Natural killer cell (primary cell): Measurements from ENCODE around the gene GABBR2. TPM values are rescaled to one million over a fixed set of nuclear protein-coding genes. Genes with fewer than 3 reads are reported as not detected.

Experiments
- ATAC-seq, 3 donors: fragments of 150-1000 bp in 2 of 3; fragments of 200-7000 bp in 1 of 3; cut with Tn5 transposase; 1 replicate in 1 of 3; 2 replicates in 2 of 3; pipeline ENCODE4 v1.10.0; 2021; ENCODE audit warnings: mild to moderate bottlenecking in 2 of 3, moderate library complexity in 2 of 3
- DNase-seq, 2 donors: peaks; one replicate each; pipeline versions ENCODE4 v3.0.0 to v3.0.0-alpha.2; 2013 to 2021; ENCODE audit warnings: mixed read lengths in 1 of 2
- H3K27ac ChIP-seq: one replicate; pipeline ENCODE4 v1.5.1; 2013; ENCODE audit warnings: mild to moderate bottlenecking, low read length
- H3K27me3 ChIP-seq: one replicate; pipeline ENCODE4 v1.6.1; 2013; ENCODE audit warnings: low read length; ENCODE audit not compliant: control insufficient read depth, insufficient read depth
- H3K36me3 ChIP-seq: one replicate; pipeline ENCODE4 v1.6.1; 2013; ENCODE audit warnings: low read length; ENCODE audit not compliant: control insufficient read depth, insufficient read depth
- H3K4me1 ChIP-seq: one replicate; pipeline ENCODE4 v1.6.1; 2013; ENCODE audit warnings: low read length; ENCODE audit not compliant: control insufficient read depth, insufficient read depth
- H3K4me3 ChIP-seq: one replicate; pipeline ENCODE4 v1.5.1; 2013; ENCODE audit warnings: low read length
- H3K9me3 ChIP-seq: one replicate; pipeline ENCODE4 v1.6.1; 2013; ENCODE audit warnings: low read length; ENCODE audit not compliant: control insufficient read depth, insufficient read depth
- H3K27ac Mint-ChIP-seq, 2 donors: one replicate each; pipeline ENCODE4 v1.8.0; 2022; ENCODE audit warnings: mild to moderate bottlenecking in 2 of 2, mixed read lengths in 2 of 2, moderate library complexity in 1 of 2
- H3K27me3 Mint-ChIP-seq, 2 donors: one replicate each; pipeline ENCODE4 v1.8.0; 2022; ENCODE audit warnings: low read depth in 2 of 2, mixed read lengths in 2 of 2
- H3K36me3 Mint-ChIP-seq: one replicate; pipeline ENCODE4 v1.8.0; 2022; ENCODE audit warnings: mixed read lengths
- H3K4me1 Mint-ChIP-seq, 2 donors: one replicate each; pipeline ENCODE4 v1.8.0; 2022; ENCODE audit warnings: mixed read lengths in 2 of 2
- H3K4me3 Mint-ChIP-seq: one replicate; pipeline ENCODE4 v1.8.0; 2022; ENCODE audit warnings: mild to moderate bottlenecking, moderate library complexity, mixed read lengths
- H3K9me3 Mint-ChIP-seq, 2 donors: one replicate each; pipeline ENCODE4 v1.8.0; 2022; ENCODE audit warnings: mixed read lengths in 2 of 2
- WGBS: methylation state at CpG from one replicate; pipeline ENCODE4 v1.1.7; 2013; ENCODE audit warnings: missing lambda C conversion rate; ENCODE audit not compliant: insufficient coverage; 5-methylcytosine and 5-hydroxymethylcytosine counted together
- intact Hi-C: fragments of 100-400 bp; cut with micrococcal nuclease; formaldehyde crosslinking; loops from one replicate; pipeline ENCODE4 v1.14.2; 2022
- total RNA-seq, 4 donors: library from RNA; stranded (reverse); fragments of 120-200 nt in 1 of 4; gene quantifications; one replicate each; pipeline versions ENCODE4 v1.2.3 to v1.2.4, GENCODE V29; 2013 to 2022
- TF ChIP-seq, protein P1 (sequence below): fragments of 200-600 bp; IDR thresholded peaks from one replicate; pipeline ENCODE4 v1.8.0; 2022; ENCODE audit warnings: antibody characterized with exemption

GABBR2 gene
- total RNA-seq, 3 donors from 2014 or later (not counting 1 experiment from before 2014, with no cell fraction given), result not detected

DNA sequence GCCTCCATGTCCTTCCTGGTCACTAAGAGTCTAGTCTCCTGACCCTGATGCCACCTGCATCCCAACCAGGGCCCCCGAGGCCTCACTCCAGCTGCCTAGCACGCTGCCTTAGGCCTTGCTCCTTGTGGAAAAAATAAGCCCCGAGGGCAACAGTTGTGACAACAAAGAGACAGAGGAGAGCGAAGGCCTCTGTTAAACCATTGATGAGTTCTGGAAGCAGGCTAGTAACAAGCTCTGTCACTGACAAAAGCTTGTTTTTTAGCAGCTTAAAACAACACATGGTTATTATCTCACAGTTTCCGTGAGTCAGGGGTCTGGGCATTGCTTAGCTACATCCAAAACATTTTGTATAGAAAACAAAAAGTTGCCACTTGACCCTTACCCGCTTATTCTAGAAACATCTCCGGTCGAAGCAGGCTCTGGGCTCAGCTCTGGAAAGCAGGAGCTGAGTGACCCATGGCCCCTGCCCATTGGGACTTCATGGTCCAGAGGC, 405.1 kb downstream of the GABBR2 start:
- 88% methylated on average over 8 of the region's 8 CpGs for WGBS
- Mint-ChIP-seq H3K4me3 (no peak overlapping the region), H3K27ac (no peak overlapping the region), H3K9me3 (no peaks in the 10 kb centered on the region), H3K27me3 (peaks cover 0 to 12% of the 10 kb centered on the region in 2 donors), H3K4me1 (no peaks in the 10 kb centered on the region), H3K36me3 (no peaks in the 10 kb centered on the region)
- Histone ChIP-seq H3K27me3 (no peaks in the 10 kb centered on the region), H3K4me3 (no peak overlapping the region), H3K36me3 (no peaks in the 10 kb centered on the region), H3K4me1 (no peaks in the 10 kb centered on the region), H3K27ac (no peak overlapping the region), H3K9me3 (no peaks in the 10 kb centered on the region)
- intact Hi-C loops, result no loop called here
- TF ChIP-seq, protein P1, sequence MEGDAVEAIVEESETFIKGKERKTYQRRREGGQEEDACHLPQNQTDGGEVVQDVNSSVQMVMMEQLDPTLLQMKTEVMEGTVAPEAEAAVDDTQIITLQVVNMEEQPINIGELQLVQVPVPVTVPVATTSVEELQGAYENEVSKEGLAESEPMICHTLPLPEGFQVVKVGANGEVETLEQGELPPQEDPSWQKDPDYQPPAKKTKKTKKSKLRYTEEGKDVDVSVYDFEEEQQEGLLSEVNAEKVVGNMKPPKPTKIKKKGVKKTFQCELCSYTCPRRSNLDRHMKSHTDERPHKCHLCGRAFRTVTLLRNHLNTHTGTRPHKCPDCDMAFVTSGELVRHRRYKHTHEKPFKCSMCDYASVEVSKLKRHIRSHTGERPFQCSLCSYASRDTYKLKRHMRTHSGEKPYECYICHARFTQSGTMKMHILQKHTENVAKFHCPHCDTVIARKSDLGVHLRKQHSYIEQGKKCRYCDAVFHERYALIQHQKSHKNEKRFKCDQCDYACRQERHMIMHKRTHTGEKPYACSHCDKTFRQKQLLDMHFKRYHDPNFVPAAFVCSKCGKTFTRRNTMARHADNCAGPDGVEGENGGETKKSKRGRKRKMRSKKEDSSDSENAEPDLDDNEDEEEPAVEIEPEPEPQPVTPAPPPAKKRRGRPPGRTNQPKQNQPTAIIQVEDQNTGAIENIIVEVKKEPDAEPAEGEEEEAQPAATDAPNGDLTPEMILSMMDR, result no peak
- DNase-seq, result no peak
- no peak for ATAC-seq

DNA sequence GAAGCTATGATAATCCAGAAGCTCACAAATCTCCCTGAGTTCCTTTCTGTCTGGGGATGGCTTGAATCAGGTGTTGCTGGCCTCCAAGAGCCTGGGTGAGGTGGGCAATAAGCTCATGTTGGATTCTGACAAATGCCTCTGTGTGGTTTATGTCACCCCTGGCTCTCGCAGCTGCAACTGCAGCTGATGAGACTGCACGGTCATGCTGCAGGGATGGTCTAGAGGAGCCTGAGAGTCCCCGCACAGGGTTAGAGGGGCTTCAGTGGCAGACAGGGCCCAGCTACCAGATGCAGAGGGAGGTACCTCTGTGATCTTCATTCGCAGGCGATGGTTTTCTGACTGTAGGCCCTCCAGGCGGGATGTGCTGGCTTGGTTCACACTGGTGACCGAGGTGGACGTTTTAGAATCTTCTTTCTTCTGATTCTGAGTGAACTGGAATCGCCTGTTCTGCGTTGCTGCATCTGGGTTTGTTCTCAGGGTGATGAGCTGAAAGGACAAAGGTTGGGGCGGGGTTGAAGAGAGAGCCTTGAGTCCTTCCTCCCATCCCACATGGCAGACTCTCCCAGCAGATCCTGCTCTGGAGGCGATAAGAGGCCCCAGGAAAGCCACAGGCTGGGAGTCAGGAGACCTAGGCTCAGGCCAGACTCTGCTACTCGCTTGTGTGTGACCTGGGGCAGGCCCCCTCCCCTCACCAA, 405.6 kb downstream of the GABBR2 start:
- ATAC-seq (no peak), DNase-seq (no peak)
- Histone ChIP-seq H3K27me3 (no peaks in the 10 kb centered on the region), H3K4me1 (no peaks in the 10 kb centered on the region), H3K9me3 (no peaks in the 10 kb centered on the region), H3K27ac (no peak overlapping the region), H3K36me3 (no peaks in the 10 kb centered on the region), H3K4me3 (no peak overlapping the region)
- Mint-ChIP-seq H3K4me1 (no peaks in the 10 kb centered on the region), H3K27ac (no peak overlapping the region), H3K36me3 (no peaks in the 10 kb centered on the region), H3K4me3 (no peak overlapping the region), H3K9me3 (no peaks in the 10 kb centered on the region), H3K27me3 (peaks cover 0 to 7% of the 10 kb centered on the region in 2 donors)
- intact Hi-C loops, result no loop called here
- TF ChIP-seq, protein P1, result no peak
- 88% methylated on average over 13 of the region's 13 CpGs for WGBS

DNA sequence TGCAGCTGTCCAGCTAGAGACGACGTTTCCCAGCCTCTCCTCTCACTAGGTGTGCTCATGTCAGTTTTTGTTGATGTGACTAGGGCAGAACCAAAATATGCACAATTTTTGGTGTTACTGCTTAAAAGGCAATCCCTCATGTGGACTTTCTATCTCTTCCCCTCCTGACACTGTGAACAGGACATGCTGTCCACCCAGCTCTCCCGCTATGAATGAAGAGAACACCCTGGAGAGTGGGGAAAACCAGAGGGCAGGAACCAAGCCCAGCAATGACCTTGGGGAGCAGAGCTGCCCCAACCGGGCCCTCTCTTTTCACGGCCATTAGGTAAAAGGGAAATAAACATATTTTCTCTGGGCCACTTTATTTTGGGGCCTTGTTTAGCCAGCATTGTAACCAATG, 406.6 kb downstream of the GABBR2 start:
- Mint-ChIP-seq H3K4me1 (no peaks in the 10 kb centered on the region), H3K36me3 (no peaks in the 10 kb centered on the region), H3K27me3 (peaks cover 0 to 6% of the 10 kb centered on the region in 2 donors), H3K27ac (no peak overlapping the region), H3K4me3 (no peak overlapping the region), H3K9me3 (no peaks in the 10 kb centered on the region)
- Histone ChIP-seq H3K4me1 (no peaks in the 10 kb centered on the region), H3K27ac (no peak overlapping the region), H3K36me3 (no peaks in the 10 kb centered on the region), H3K27me3 (no peaks in the 10 kb centered on the region), H3K4me3 (no peak overlapping the region), H3K9me3 (no peaks in the 10 kb centered on the region)
- TF ChIP-seq, protein P1, result no peak
- intact Hi-C loops, result no loop called here
- no peak for DNase-seq
- 94% methylated on average over 4 of the region's 5 CpGs for WGBS
- ATAC-seq, result no peak

DNA sequence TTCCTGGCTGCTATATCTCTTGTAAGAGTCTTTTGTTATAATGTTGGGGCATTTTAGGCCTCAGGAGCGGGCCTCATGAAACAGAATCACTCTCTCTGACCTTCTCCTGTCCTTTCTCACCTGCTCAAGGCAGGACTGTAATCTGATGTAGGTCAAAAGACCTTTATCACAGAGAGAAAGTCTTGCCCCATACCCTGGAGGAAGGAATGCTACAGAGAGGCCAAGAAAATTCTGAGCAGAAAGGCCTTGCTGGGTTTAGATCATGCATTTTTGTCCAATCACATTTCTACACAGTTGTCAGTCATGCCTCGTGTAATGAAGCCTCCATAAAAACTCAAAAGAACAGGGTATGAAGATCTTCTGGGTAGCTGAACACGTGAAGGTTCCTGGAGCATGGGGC, 408.1 kb downstream of the GABBR2 start:
- Mint-ChIP-seq H3K27ac (no peak overlapping the region), H3K9me3 (no peaks in the 10 kb centered on the region), H3K4me3 (no peak overlapping the region), H3K36me3 (no peaks in the 10 kb centered on the region), H3K27me3 (peaks cover 0 to 6% of the 10 kb centered on the region in 2 donors), H3K4me1 (no peaks in the 10 kb centered on the region)
- H3K27me3 ChIP-seq, result no peaks in the 10 kb centered on the region
- WGBS, result 86% methylated on average over 3 of the region's 3 CpGs
- no peak for ATAC-seq
- DNase-seq, result no peak
- H3K4me3 ChIP-seq, result no peak overlapping the region
- H3K36me3 ChIP-seq, result no peaks in the 10 kb centered on the region
- H3K4me1 ChIP-seq, result no peaks in the 10 kb centered on the region
- intact Hi-C loops, result no loop called here
- no peaks in the 10 kb centered on the region for H3K9me3 ChIP-seq
- TF ChIP-seq, protein P1, result no peak
- H3K27ac ChIP-seq, result no peak overlapping the region
